Putamen (tissue), 1 donor: Measurements from ENCODE around the gene CRYGS.
A peak's percentile ranks its signal among the peaks of the same experiment; 100 is the strongest.
"Not testable (repeated sequence)": the region's sequence is repeated elsewhere in the genome, so short reads cannot be mapped to it uniquely, and the experiment has no call there.

Experiments used
- DNase-seq: peaks from one replicate; pipeline ENCODE4 v3.0.0-alpha.2; 2016; ENCODE audit warnings: low spot score

Gene CRYGS

DNA sequence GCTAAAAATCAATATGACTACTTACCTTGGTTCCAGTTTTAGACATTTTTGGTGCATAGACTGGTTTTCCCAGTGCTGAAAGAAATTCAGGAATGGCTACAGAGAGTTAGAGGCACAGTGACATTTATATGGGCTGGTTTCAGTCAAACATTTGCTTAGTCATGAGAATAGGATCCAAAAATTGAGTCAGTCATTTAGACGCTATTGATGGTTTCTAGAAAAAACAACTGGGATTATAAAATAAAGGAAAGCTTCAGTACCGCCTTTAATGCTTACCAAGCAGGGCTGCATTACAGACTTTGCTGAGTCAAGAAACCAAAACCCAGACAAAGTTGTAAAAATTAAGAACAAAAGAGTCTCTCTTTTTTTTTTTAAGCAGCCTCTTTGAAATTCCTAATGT is at the start of gene CRYGS:
CRYGS (minus strand) TSS at position 100 of the 400 bp plus-strand sequence; CDS start at position 46, 54 bp downstream.
- no peak for DNase-seq

DNA sequence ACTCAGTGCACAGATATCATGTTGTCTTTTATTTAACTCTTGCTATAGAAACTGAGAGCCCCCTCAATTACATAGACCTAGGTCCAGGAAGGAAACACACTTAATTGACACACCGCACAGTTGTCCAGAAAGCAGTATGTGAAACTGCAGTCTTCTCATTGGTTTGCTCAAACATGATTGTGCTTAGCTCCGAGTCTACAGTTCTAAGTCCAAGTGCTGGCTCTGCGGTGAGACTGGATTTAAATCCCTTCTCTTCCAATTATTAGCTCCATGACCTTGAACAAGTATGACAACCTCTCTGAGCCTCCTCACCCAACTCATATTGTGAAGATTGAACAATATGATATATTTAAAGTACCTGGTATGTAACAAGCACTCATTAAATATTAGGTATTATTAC is 49.7 kb upstream of the CRYGS start:
- DNase-seq = no peak

DNA sequence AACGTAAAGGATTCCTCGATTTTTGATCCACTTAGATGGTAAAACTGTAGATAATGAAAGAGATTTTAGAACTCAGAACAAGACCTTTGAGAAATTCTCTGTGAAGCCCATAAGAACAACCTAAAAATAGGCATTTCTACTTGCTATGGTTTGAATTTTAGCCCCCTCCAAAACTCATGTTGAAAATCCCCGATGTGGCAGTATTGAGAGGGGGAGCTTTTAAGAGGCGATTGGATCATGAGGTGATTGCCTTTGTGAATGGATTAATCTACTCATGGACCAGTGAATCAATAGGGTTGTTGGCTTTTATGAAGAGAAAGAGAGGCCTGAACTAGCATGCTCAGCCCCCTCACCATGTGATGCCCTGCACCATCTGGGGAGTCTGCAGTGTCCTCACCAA is 48.5 kb upstream of the CRYGS start:
- DNase-seq = no peak

DNA sequence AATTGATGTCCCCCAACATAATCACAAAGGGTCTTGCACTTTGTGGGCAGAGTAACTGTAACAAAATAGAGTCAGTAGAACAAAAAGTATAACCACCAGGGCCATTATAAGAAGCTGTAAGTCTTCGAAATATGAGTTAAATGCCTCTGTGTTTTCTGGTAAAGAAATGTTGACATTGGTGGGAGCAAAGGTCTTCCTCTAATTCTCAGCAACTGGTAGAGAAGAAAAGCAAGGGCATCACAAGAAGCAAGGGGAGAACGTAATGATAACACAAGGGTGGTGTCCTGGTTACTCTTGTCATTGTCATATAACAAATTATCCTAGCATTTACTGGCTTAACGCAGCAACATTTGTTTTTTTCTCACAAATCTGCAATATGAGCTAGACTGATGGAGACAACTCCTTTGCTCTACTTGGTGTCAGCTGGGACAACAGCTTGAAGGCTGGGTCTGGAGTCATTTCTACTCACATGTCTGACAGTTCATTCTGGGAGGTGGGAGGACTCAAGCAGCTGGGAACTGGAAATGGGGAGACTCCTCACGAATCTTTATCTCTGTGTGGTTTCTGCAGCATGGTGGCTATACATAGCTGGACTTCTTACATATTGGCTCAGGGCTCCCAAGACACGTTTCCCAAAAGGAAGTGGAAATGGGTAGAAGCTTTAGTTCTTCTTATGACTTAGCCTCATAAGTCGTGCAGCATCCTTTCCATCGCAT is 46.6 kb upstream of the CRYGS start:
- no peak for DNase-seq

DNA sequence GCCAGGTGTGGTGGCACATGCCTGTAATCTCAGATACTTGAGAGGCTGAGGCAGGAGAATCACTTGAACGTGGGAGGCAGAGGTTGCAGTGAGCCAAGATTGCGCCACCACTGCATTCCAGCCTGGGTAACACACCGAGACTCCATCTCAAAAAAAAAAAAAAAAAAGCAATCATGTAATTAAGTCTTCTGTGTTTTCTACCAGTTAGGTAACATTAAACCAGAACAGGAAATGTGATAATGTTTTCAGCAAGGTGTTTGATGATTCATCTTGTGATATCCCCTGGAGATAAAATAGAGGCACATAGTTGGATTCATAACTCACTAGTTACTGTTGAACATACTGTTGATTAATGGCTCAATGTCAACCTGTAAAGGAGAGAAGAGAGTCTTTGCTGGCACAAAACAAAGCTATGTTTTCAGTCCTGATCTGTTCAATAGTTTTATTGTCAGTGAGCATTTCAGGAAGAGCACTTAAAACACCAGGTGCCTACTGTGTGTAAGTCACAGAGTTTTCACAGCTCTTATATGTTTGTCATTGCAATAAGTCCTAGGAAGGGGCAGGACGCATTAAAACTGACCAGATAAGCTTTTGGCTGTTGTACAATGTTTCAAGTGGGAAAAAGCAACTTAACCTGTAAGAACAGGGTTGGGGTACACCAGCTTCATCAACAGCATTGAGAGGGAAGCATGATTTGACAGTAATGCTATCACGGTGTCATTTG is 45.8 kb upstream of the CRYGS start:
- DNase-seq = no peak

DNA sequence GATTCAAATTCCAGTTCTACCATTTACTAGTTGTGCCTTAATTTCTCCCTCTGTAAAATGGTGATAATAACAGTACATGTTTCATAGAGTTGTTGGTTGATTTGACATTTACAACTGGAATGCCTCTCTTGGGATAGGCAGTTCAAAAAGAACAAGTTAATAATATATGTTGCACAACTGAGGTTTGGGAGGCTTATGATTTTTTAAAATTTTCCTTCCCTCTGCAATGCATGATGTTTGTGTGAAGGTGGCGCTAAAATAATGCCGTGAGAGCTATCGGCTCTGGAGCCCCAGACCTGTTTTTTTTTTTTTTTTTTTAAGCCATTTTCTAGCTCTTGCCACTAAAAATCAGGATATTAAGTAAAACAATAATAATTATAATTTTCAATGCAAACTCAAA is 44.9 kb upstream of the CRYGS start:
- DNase-seq = no peak

DNA sequence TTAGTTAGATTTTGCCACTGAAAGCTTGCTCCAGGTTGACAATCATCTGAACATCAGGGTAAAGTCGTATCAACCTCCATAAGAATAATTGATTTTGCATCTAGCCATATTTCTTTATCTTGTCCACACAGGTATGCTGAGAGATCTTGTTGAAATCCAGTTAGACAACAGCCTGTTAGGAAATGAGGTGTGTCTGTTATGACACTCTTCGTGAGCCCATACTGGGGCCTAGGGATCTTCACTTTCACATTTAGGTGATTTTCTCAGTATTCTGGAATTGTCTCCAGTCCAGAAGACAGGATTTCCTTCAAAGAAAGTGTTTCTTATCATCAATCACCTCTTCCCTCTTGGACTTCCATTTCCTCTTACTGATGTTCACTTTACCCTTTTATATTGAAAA is 44.5 kb upstream of the CRYGS start:
- no peak for DNase-seq

DNA sequence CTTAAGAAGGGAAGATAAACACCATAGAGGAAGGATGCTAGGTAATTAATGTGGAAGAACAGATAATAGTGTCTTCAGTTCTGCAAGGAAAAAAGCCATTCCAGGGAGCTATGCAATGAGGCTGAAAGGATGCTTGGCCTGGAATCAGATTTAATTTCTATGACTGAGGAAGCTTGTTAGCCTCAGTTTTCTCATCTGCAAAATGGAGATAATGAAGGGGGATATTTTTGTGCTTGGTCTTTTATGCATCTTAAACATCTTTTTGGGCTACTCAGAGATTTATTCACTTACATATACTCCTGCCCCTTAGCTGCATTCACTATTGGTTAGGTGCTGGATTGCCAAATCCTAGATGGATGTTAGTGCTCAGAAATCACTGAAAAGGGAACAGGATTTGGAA is 43.0 kb upstream of the CRYGS start:
- DNase-seq = no peak

DNA sequence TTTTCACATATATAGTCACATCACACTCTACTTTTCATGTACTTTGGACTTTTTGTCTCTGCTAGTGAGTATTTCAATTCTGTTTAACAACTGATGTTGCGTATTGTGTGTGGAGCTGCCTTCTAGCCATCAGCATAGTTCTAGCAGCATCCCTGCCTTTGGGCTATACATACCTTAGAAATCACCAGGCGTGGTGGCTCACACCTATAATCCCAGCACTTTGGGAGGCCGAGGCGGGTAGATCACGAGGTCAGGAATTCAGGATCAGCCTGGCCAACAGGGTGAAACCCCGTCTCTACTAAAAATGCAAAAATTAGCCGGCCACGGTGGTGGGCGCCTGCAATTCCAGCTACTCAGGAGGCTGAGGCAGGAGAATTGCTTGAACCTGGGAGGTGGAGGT is 42.1 kb upstream of the CRYGS start:
- not testable (repeated sequence) for DNase-seq

DNA sequence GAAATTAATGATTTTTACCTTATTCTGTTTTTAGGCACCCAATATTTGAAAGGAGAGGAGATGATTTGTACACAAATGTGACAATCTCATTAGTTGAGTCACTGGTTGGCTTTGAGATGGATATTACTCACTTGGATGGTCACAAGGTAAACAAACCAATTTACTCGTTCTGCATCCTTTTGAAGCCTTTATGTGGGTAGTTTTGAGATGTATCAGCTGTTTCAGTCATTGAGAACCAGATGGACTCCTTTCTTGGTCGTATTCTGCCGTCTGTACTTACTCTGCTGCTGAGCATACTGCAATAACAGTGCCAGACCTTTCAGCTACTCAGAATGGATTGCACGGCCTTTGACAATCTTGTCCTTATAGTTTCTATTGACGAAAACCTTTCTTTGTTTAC is 39.7 kb upstream of the CRYGS start:
- DNase-seq = no peak

DNA sequence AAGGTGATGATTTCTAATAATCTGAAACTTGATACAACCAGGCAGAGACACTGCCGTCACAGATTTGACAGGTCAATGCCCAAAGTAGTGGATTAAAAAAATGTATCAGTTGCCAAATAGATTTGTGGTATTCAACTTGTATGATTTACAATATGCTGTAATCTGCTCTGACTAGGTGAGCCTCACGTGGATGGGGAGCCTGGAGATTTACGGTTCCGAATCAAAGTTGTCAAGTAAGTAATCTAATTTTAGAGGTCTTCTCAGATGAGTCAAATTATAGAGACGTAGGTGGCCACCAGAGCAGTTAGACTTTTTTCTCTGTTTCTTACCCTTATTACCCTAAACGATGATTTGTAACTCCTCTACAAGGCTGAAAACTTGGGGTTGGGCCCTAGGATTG is 38.4 kb upstream of the CRYGS start:
- DNase-seq = peak; percentile 47

DNA sequence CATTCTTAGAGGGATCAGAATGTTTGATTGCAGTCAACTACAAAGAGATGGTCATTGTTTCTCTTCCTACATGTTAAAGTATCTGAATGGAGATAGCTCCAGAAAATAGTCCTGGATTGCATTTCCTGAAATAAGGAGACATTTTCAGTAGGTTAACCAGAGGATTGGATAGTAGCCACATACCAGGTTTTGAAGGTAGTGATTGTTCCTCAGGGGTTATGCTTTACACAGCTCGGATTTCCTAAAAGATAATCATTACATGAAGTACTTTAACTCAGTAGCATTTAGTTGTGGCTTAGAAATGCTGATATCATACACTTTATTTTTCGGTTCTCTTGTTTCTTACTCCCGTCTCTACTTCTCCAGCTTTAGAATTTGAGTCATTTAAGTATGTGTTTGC is 36.6 kb upstream of the CRYGS start:
- DNase-seq = no peak

DNA sequence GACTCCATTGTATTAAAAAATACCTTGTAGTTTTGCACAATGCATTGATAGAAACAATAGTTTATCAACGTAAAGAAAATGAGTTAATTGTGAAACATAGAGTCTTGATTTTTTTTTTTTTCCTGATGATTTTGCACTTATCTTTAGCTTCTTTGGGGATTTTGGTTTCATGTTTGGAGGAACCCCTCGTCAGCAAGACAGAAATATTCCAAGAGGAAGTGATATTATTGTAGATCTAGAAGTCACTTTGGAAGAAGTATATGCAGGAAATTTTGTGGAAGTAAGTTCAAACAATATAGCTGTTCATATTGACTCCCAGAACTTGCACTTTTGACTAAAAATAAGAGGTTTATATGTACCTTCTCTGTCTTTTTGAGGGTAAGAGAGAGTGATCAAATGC is 33.3 kb upstream of the CRYGS start:
- no peak for DNase-seq

DNA sequence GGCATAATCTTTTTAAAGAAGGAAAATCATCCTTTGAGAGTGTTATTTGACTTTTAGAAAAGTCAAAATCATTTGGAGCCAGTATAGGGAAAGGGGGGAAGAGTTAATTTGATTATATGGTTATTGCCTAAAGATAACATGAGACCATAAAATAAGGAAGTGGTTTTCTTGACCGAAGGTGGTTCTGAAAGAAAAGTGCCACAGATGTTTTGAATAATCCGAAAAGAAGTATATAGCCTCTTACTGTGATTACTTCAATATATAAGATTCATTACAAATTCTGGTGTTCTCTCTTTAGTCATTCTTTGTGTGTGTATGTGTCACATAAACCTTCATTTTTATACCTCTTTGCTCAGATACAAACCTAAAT is 27.4 kb upstream of the CRYGS start:
- DNase-seq = no peak

DNA sequence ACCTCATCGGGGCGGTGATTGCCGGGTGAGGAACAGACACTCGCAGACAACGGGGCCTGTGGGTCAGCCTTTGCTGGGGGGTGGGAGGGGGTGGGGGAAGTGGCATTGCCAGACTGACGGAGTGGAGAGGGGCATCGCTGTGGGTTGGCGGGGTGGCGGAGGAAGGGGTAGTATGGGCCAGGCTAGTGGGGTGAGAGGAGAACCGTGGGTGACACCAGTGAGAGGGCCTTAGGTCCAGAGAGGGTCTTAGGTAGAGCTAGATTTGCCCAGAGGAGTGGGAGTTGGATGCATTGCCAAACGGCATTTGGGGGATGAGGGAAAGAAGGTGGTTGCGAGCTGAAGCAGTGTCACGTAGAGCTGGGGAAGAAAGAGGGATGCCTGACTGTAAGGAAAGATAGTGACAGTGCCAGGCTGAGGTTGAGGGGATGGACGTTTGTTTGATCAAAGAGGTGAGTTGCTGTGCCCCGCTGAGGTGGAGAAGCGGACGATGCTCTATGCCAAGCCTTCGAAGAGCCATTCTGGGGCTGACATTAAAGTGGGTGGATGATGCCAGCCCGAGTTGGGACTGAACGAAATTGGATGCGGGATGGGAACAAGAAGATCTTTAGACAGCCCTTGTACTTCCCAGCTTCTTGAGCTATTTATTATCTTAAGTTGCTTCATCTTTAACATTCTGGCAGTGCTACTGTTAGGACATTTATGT is 26.9 kb upstream of the CRYGS start:
- DNase-seq = no peak

DNA sequence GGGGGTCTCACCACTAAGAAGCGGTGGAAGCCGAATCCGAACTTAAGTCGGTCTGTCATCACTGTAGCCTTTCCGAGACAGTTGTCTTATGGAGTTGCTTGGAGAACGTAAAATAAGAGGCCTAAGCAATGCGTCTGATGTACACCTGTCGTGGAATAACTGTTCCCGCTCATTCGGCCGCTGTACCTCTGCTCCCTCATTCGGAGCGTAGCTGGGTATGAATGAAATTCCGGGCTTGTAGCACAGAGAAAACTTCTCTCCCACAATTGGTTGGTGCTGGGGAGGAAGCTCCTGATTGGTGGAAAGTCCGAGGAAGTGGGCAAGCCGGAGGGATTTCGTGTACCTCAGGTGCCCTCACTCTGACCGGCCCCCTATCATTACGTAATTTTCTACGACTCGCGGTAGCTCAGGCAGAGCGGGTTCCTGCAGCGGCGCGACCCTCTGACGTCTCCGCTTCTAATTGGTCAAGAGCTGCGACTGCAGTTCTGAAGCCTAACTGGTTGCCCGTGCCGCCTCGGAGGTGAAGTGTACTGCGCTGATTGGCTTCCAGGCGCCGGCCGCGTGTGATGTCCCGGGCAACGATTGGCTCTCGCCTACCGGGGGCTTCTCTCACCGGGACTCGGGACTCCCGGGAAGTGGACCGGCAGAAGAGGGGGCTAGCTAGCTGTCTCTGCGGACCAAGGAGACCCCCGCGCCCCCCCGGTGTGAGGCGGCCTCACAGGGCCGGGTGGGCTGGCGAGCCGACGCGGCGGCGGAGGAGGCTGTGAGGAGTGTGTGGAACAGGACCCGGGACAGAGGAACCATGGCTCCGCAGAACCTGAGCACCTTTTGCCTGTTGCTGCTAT is 26.1 kb upstream of the CRYGS start, which contains the start of gene DNAJB11:
DNAJB11 (plus strand) TSS at position 625 of the 845 bp plus-strand sequence; CDS start at position 803, 178 bp downstream.
- DNase-seq = peak; percentile 99

DNA sequence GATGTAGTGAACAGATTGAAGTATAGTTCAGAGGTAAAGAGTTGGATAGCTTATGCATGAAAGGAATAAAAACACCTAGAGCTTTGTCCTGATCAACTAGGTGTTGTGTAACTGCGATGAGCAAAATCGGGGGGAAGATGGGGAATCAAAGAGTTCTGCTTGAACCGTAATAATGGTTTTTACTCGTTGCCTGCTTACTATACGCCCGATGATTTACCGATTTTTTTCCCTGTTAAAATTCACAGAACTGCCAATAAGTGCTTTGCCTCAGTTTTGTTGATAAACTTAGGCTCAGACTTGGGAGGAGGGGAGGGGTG is 25.6 kb upstream of the CRYGS start:
- no peak for DNase-seq

DNA sequence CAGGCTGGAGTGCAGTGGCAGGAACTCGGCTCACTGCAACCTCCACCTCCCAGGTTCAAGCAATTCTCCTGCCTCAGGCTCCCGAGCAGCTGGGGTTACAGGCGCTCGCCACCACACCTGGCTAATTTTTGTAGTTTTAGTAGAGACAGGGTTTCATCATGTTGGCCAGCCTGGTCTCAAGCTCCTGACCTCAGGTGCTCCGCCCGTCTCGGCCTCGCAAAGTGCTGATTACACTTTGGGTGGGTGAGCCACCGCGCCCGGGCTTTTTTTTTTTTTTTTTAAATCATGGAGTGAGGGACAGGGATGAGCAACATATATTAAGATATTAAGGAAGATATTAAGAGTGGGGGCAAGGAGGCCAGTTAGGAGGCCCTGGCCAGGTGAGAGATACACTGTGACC is 25.2 kb upstream of the CRYGS start:
- not testable (repeated sequence) for DNase-seq

DNA sequence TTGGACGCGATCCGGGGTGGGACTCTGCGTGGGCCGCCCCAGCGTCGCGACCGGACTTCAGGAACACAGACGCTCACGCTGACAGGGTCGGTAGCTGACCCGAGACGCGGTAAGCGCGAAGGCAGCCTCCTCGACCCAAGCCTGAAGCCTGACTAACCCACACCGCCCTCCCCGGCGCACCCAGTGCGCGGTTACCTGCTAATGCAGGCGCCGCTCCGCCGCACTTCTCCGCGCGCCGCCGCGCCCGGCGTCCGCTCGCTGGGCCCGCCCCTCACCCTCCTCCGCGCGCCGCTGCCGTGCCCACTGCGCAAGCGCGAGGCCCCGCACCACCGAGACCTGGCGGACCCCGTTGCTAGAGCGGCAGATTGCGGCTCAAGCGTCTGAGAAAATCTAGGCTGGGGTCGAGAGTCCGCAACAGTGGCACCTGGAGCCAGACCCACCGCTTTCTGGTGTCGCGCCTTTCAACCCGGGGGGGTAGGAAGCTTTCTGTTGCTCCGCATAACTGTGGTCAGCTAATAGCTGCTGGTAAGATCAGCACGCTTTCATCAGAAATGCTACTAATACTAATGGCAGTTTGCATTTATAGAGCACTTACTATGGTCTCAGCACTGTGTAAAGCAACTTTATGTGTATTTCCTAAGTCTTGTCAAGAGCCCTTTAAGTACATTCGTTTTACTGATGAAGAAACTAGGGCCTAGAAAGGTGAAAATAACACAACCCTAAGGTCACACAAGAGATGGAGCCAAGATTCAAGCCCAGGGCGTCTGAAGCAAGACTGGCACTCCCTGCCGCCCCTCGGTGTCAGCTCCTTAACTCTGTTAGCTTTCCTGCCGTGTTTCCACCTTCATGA is 23.1 kb upstream of the CRYGS start, which contains the start of gene TBCCD1:
TBCCD1 (minus strand) TSS at position 268 of the 850 bp plus-strand sequence. CDS start 3,010 bp downstream, outside the sequence.
- DNase-seq = peak; percentile 87

DNA sequence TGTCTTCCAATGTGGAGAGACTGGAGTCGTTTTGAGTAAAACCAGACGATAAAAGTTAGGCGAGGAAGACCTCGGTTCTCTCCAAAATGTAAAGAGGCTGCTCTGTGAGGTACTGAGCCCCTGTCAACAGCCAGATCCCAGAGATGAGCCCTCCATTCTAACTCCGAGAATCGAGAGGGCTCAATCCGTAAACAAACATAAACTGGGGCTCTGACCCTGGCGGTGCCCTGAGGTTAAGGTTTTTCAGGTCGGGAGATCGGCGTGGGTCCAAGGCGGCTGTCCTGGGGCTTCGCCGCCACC is 22.5 kb upstream of the CRYGS start:
- no peak for DNase-seq

DNA sequence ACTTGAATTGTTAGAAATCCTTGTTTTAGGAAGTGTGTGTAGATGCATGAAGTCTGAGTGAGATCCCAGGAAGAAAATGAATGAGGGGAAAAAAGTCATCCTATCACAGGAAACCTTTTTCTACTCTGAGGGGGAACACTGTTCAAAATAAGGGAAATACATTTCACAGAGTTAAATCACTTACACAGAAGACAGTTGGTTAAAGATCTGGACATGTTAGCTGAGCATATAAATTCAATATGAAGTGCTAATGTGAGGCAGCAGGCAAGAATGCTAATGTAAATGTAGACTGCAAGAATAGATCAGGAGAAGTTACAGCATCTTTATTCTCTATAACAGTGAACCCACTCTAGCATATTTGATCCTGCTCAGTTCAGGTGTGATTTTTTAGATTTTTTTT is 20.4 kb upstream of the CRYGS start:
- no peak for DNase-seq
